ENCODE data around the gene PCNA. TPM values are rescaled to one million over a fixed set of nuclear protein-coding genes. Genes with fewer than 3 reads are reported as not detected.
A peak's percentile ranks its signal among the peaks of the same experiment; 100 is the strongest.

PCNA gene
- total RNA-seq, 1 experiment from 2014 or later = 274 TPM

- Histone ChIP-seq H2BK120ac (ENCODE audit: low read depth, low read length, poor library complexity, severe bottlenecking) (no peak overlapping the region), H3T11ph (ENCODE audit: low read length) (no peak overlapping the region), H2AFZ (ENCODE audit: low read length) (no peak overlapping the region), H3K4me1 (ENCODE audit: insufficient read depth, low read length) (no peaks in the 10 kb centered on the region), H2BK5ac (ENCODE audit: insufficient read length, low read length) (no peak overlapping the region), H3K4ac (ENCODE audit: low read depth, low read length) (no peak overlapping the region), H2BK20ac (ENCODE audit: low read depth, low read length, poor library complexity, severe bottlenecking) (no peak overlapping the region), H3K18ac (ENCODE audit: insufficient read length, low read depth, low read length) (peak overlapping the region; percentile 93), H2BK15ac (ENCODE audit: low read depth, low read length) (no peak overlapping the region), H4K20me1 (ENCODE audit: control insufficient read depth, insufficient read depth, insufficient read length) (no peaks in the 10 kb centered on the region), H3K27ac (ENCODE audit: insufficient read length, low read depth, low read length) (peak overlapping the region; percentile 70), H2BK12ac (ENCODE audit: insufficient read length, low read depth, low read length) (no peak overlapping the region), H3K56ac (ENCODE audit: insufficient read length, low read depth, low read length) (no peak overlapping the region), H3K79me2 (ENCODE audit: insufficient read depth, low read length) (peaks cover 18% of the 10 kb centered on the region; the same call in 1 of the 2 replicates), H3K79me1 (ENCODE audit: insufficient read depth, low read depth, low read length, poor library complexity, severe bottlenecking) (no peaks in the 10 kb centered on the region), H3K14ac (ENCODE audit: insufficient read depth, low read length) (no peak overlapping the region), H3K9me3 (ENCODE audit: control insufficient read depth, low read depth, low read length) (no peaks in the 10 kb centered on the region), H3K27me3 (ENCODE audit: insufficient read depth, low read length) (no peaks in the 10 kb centered on the region), H4K91ac (ENCODE audit: insufficient read length, low read depth, low read length) (no peak overlapping the region), H4K5ac (ENCODE audit: insufficient read length, low read depth, low read length) (peak overlapping the region; percentile 43), H2AK5ac (ENCODE audit: insufficient read length, low read length) (no peak overlapping the region), H4K8ac (replicated peaks; ENCODE audit: insufficient read length, low read depth, low read length) (no peak overlapping the region), H3K9ac (ENCODE audit: extremely low read depth, insufficient read length, low read length) (peak overlapping the region; percentile 94), H3K23me2 (ENCODE audit: insufficient read length, low read depth, low read length, poor library complexity, severe bottlenecking) (peaks cover 10% of the 10 kb centered on the region), H3K4me2 (ENCODE audit: insufficient read depth, insufficient read length, low read length) (peak overlapping the region; percentile 92), H3K23ac (ENCODE audit: insufficient read length, low read depth, low read length) (no peak overlapping the region)
- Mint-ChIP-seq H3K9me3 (no peaks in the 10 kb centered on the region; a peak in 1 of 5 replicates), H3K27ac (peak overlapping the region; percentile 74 to 96 (median 96); a peak in 5 of 7 replicates), H3K4me3 (peak overlapping the region; percentile 94 to 95), H3K36me3 (ENCODE audit: insufficient read depth in 1 of 3, low read depth in 3 of 3) (peaks cover 39 to 72% (median 62%) of the 10 kb centered on the region in 3 experiments), H3K4me1 (peaks cover 20 to 30% of the 10 kb centered on the region in 2 experiments), H3K27me3 (ENCODE audit: low read depth) (no peaks in the 10 kb centered on the region; the same call in 1 of the 2 replicates)
- no CpG with 5 or more reads among the region's 3 CpGs for WGBS (ENCODE audit: extremely low coverage, insufficient read length, low lambda C conversion rate)
- TF ChIP-seq CTCF (conservative IDR thresholded peaks at IDR 0.05) = no peak
- DNase-seq = no peak
Observed at GRCh38 chr20:5113615-5113986, 6.2 kb downstream of the PCNA start.

Measured in H9 (cell line).